Natural killer cell treated with Interleukin-12 subunit alpha and Interleukin-12 subunit beta and Interleukin-15 and Interleukin-18, amount 100 ng/mL, for 72 hours (primary cell): ENCODE measurements around the gene CTBP1. TPM values are rescaled to one million over a fixed set of nuclear protein-coding genes. Genes with fewer than 3 reads are reported as not detected.
"Not testable (repeated sequence)": the region's sequence is repeated elsewhere in the genome, so short reads cannot be mapped to it uniquely, and the experiment has no call there.

ENCODE experiments used
- ATAC-seq, 2 donors: fragments of 150-1000 bp; cut with Tn5 transposase in 1 of 2; sonication (Bioruptor Pico), chemical (Tn5 transposase) in 1 of 2; 2 replicates each; pipeline ENCODE4 v1.10.0; 2021
- DNase-seq: peaks from one replicate; pipeline ENCODE4 v3.0.0; 2022; ENCODE audit warnings: low spot score
- H3K27ac Mint-ChIP-seq, 2 donors: 1 replicate in 1 of 2; 2 replicates in 1 of 2; pipeline ENCODE4 v1.8.0; 2022; ENCODE audit warnings: mixed read lengths in 2 of 2, mild to moderate bottlenecking in 1 of 2, moderate library complexity in 1 of 2
- H3K27me3 Mint-ChIP-seq, 2 donors: 1 replicate in 1 of 2; 2 replicates in 1 of 2; pipeline ENCODE4 v1.8.0; 2022; ENCODE audit warnings: mixed read lengths in 2 of 2
- H3K36me3 Mint-ChIP-seq: one replicate; pipeline ENCODE4 v1.8.0; 2022; ENCODE audit warnings: mixed read lengths
- H3K4me1 Mint-ChIP-seq, 2 donors: 1 replicate in 1 of 2; 2 replicates in 1 of 2; pipeline ENCODE4 v1.8.0; 2022; ENCODE audit warnings: low read depth in 2 of 2, mixed read lengths in 2 of 2, mild to moderate bottlenecking in 1 of 2
- H3K4me3 Mint-ChIP-seq: one replicate; pipeline ENCODE4 v1.8.0; 2022; ENCODE audit warnings: mixed read lengths
- H3K9me3 Mint-ChIP-seq: 2 replicates; pipeline ENCODE4 v1.8.0; 2022; ENCODE audit warnings: mixed read lengths
- total RNA-seq, 2 donors: library from RNA; stranded (reverse); gene quantifications; one replicate each; pipeline ENCODE4 v1.2.3, GENCODE V29; 2022

Gene CTBP1
- total RNA-seq, 2 donors from 2014 or later: 109 to 245 TPM

DNA sequence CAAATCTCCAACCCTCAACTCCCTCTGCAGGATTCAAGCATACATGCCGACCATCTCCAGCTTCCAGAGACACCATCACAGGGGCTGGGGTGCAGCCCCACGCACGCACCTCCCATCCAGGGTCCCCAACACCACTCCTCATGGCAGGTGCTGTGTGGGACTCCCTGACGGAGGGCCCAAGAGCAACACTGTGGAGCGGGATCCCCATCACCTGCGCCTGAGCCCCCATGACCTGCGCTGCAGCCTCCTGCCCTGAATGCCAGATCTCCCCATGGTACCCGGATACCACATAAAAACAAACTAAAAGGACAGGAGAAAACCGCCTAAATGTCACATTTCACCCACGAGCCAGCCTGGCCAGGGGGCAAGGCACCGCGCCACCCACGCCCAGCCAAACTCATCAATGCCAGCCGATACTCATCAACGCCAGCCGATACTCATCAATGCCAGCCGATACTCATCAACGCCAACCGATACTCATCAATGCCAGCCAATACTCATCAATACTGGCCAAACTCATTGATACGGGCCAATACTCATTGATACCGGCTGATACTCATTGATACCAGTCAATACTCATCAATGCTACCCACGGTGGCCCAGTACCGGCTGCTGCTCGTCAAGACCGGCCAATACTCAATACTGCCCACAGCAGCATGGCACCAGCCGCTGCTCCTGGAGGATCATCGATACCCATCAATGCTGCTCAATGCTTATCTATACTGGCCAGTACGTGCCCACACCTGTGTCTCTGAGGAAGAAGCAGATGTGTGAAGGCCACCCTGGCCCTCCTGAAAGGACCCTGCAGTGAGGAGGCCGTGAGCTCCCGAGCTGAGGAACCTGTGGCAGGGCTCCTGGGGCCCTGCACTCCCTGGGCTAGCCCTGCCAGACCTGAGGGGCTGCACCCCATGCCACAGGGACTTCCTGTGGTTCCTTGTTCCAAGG lies 6.2 kb downstream of the CTBP1 start:
- H3K4me1 Mint-ChIP-seq: peaks cover 30 to 54% of the 10 kb centered on the region in 2 donors
- H3K9me3 Mint-ChIP-seq: no peaks in the 10 kb centered on the region
- H3K4me3 Mint-ChIP-seq: no peak overlapping the region
- no peaks in the 10 kb centered on the region for H3K27me3 Mint-ChIP-seq
- peak overlapping the region in 1 of 2 donors; percentile 30 for H3K27ac Mint-ChIP-seq
- ATAC-seq (no peak), DNase-seq (no peak)
- no peaks in the 10 kb centered on the region for H3K36me3 Mint-ChIP-seq

DNA sequence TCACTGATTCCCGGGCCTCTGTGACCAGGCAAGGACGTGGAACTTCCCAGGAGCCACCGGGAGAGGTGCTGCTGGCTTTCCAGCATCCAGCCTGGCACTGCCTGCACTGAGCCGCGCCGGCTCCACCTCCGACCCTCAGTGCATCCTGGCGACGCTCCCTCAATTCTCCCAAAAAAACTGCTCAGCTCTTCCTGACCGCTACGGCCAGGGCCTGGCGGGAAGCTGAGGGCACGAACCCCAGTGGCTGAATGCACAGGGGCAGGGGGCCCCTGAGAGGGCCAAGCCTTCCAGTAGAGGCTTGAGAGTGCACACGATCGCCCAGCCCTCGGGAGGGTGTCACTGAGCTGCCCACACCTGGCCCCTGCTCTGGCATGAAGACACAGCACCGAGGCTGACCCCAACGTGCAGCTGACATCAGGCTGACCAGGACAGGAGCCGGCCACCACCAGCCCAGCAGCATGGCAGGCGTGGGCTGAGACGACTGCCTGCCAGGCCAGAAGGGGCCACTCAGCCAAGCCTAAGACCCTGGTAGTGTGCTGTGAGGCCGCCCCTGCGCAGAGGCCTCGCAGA lies 6.9 kb downstream of the CTBP1 start:
- Mint-ChIP-seq H3K4me1 (peaks cover 27 to 52% of the 10 kb centered on the region in 2 donors), H3K4me3 (no peak overlapping the region), H3K27me3 (no peaks in the 10 kb centered on the region), H3K27ac (peak overlapping the region in 1 of 2 donors; percentile 30), H3K9me3 (no peaks in the 10 kb centered on the region), H3K36me3 (no peaks in the 10 kb centered on the region)
- no peak for ATAC-seq
- no peak for DNase-seq

DNA sequence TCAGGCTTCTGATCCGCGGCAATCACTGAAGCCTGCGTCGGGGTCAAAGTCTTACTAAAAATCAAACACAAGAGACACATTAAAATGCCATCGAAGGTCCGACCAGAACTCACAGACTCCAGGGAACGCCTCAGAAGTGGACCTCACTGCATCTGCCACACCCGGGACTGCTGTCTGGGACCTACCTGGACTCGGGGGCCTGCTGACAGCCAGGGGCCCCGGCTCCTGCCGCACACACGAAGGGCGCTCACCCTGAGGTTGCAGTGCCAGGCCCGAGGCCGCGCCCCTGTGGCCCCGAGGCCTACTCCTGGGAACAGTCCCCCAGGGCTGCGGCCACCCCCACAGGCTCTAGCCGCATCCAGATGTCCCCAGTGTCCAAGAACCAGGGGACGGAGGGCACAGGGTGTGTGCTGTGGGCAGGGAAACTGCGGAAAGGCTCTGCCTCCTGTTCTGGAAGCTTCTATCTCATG lies 7.4 kb downstream of the CTBP1 start:
- DNase-seq (no peak), ATAC-seq (no peak)
- H3K4me3 Mint-ChIP-seq: no peak overlapping the region
- no peak overlapping the region for H3K27ac Mint-ChIP-seq
- peaks cover 22 to 46% of the 10 kb centered on the region in 2 donors for H3K4me1 Mint-ChIP-seq
- H3K36me3 Mint-ChIP-seq: no peaks in the 10 kb centered on the region
- H3K27me3 Mint-ChIP-seq: no peaks in the 10 kb centered on the region
- no peaks in the 10 kb centered on the region for H3K9me3 Mint-ChIP-seq

DNA sequence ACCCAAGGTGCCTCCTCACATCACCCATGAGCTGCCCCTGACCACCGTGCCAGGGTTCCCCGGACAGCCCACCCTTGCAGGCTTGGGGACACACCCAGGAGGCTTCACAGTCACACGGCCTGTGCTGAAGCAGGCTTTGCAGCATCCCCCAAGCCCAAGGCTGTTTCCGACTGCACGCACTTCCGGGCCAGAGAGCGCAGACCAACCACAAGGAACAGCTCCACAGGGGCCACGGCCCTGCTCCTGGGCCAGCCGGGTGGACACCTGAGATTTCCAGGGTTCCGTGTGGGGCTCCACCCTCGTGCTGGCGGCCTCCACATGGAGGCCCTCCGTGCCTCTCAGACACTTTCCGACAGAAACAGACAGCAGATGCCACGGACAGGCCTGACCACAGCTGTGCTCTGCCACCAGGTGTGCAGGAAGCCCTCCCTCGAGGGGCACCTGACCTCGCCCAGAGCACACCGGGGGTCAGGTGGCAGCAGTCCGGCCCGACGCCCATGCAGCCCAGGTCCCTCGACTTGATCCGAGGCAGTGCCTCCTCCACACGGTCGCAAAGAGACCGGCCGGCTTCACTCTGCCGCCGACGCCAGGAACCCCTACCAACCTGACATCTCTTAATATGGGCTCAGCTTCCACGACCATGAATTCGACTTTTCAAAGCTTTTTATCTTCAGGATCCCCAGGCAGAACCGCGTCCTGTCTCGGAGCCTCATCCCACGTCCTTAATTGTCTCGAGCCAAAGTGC lies 8.0 kb downstream of the CTBP1 start:
- DNase-seq (no peak), ATAC-seq (no peak)
- H3K9me3 Mint-ChIP-seq: no peaks in the 10 kb centered on the region
- peaks cover 17 to 41% of the 10 kb centered on the region in 2 donors for H3K4me1 Mint-ChIP-seq
- H3K36me3 Mint-ChIP-seq: no peaks in the 10 kb centered on the region
- H3K27ac Mint-ChIP-seq: peak overlapping the region in 1 of 2 donors; percentile 43
- H3K27me3 Mint-ChIP-seq: no peaks in the 10 kb centered on the region
- H3K4me3 Mint-ChIP-seq: no peak overlapping the region

- H3K36me3 Mint-ChIP-seq: no peaks in the 10 kb centered on the region
- ATAC-seq (no peak), DNase-seq (no peak)
- H3K4me1 Mint-ChIP-seq: peaks cover 10 to 37% of the 10 kb centered on the region in 2 donors
- H3K4me3 Mint-ChIP-seq: no peak overlapping the region
- H3K9me3 Mint-ChIP-seq: no peaks in the 10 kb centered on the region
- H3K27ac Mint-ChIP-seq: no peak overlapping the region
- no peaks in the 10 kb centered on the region for H3K27me3 Mint-ChIP-seq
Observed at GRCh38 chr4:1239950-1240307, 9.0 kb downstream of the CTBP1 start.

DNA sequence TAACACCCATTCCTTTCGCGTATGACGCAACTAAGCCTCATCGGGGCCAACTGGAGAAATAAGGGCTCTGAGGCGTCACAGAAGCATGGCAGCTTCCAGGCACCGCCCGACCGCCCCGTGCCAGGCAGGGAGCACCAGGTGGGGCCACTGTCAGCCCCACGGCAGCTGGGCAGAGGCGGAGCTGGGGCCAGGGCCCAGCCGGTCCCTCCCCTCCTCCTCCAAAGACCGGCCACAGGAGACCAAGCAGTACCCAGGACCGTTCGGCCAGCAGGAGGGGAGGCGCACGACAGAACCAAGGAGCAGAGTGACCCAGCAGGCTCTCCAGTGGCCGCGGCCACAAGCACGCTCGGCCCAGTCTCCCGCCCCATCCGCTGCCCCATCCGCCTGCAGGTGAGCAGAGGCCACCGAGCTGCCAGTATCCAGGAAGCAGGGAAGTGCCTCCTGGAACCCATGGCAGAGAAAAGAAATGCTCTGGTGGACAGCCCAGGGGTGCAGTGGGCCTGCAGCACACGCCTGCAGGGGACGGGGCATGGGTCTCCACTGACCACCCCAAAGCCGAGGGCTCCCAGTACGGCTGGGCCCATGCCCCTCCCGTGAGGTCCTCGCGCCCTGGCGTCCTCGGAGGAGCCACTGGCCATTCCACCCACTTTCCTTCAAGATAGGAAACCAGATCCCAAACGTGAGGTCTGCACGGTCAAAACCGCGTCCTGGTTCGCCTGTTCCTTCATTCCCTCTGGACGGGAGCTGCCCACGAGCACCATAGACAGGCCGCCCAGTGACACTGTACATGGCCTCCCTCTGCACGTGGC lies 9.6 kb downstream of the CTBP1 start:
- no peaks in the 10 kb centered on the region for H3K9me3 Mint-ChIP-seq
- ATAC-seq (no peak), DNase-seq (peak; percentile 44)
- no peak overlapping the region for H3K4me3 Mint-ChIP-seq
- no peaks in the 10 kb centered on the region for H3K36me3 Mint-ChIP-seq
- no peak overlapping the region for H3K27ac Mint-ChIP-seq
- H3K27me3 Mint-ChIP-seq: no peaks in the 10 kb centered on the region
- H3K4me1 Mint-ChIP-seq: peaks cover 7 to 37% of the 10 kb centered on the region in 2 donors

GRCh38 chr4:1238676-1239000 lies 10.3 kb downstream of the CTBP1 start:
- H3K27me3 Mint-ChIP-seq: no peaks in the 10 kb centered on the region
- H3K36me3 Mint-ChIP-seq: no peaks in the 10 kb centered on the region
- H3K27ac Mint-ChIP-seq: peak overlapping the region in 1 of 2 donors; percentile 57
- H3K9me3 Mint-ChIP-seq: no peaks in the 10 kb centered on the region
- H3K4me3 Mint-ChIP-seq: no peak overlapping the region
- no peak for ATAC-seq
- peak; percentile 55 for DNase-seq
- peaks cover 7 to 34% of the 10 kb centered on the region in 2 donors for H3K4me1 Mint-ChIP-seq

GRCh38 chr4:1237981-1238675 lies 10.8 kb downstream of the CTBP1 start:
- peaks cover 7 to 33% of the 10 kb centered on the region in 2 donors for H3K4me1 Mint-ChIP-seq
- H3K9me3 Mint-ChIP-seq: no peaks in the 10 kb centered on the region
- H3K27ac Mint-ChIP-seq: peak overlapping the region in 1 of 2 donors; percentile 57
- ATAC-seq (no peak), DNase-seq (peak; percentile 60)
- no peak overlapping the region for H3K4me3 Mint-ChIP-seq
- no peaks in the 10 kb centered on the region for H3K36me3 Mint-ChIP-seq
- H3K27me3 Mint-ChIP-seq: no peaks in the 10 kb centered on the region

GRCh38 chr4:1237261-1237660 lies 11.7 kb downstream of the CTBP1 start:
- not testable (repeated sequence) for H3K4me3 Mint-ChIP-seq, H3K27ac Mint-ChIP-seq, H3K9me3 Mint-ChIP-seq, H3K27me3 Mint-ChIP-seq, H3K36me3 Mint-ChIP-seq, ATAC-seq, DNase-seq
- H3K4me1 Mint-ChIP-seq: peaks cover 0 to 25% of the 10 kb centered on the region in 2 donors

DNA sequence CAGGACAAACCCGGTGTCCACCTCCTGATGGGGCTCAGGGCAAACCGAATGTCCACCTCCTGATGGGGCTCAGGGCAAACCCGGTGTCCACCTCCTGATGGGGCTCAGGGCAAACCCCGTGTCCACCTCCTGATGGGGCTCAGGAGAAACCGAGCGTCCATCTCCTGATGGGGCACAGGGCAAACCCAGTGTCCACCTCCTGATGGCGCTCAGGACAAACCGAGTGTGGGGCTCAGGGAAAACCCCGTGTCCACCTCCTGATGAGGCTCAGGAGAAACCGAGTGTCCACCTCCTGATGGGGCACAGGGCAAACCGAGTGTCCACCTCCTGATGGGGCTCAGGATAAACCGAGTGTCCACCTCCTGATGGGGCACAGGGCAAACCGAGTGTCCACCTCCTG lies 12.1 kb downstream of the CTBP1 start:
- not testable (repeated sequence) for H3K36me3 Mint-ChIP-seq, ATAC-seq, DNase-seq, H3K9me3 Mint-ChIP-seq, H3K27me3 Mint-ChIP-seq, H3K4me3 Mint-ChIP-seq, H3K27ac Mint-ChIP-seq
- peaks cover 0 to 25% of the 10 kb centered on the region in 2 donors for H3K4me1 Mint-ChIP-seq

GRCh38 chr4:1236103-1236641 lies 12.8 kb downstream of the CTBP1 start:
- no peaks in the 10 kb centered on the region for H3K9me3 Mint-ChIP-seq
- H3K27me3 Mint-ChIP-seq: no peaks in the 10 kb centered on the region
- no peak overlapping the region for H3K4me3 Mint-ChIP-seq
- DNase-seq (peak; percentile 55), ATAC-seq (no peak)
- H3K4me1 Mint-ChIP-seq: peaks cover 0 to 27% of the 10 kb centered on the region in 2 donors
- no peaks in the 10 kb centered on the region for H3K36me3 Mint-ChIP-seq
- H3K27ac Mint-ChIP-seq: no peak overlapping the region

- H3K27me3 Mint-ChIP-seq: no peaks in the 10 kb centered on the region
- no peak for ATAC-seq
- H3K4me1 Mint-ChIP-seq: peaks cover 0 to 29% of the 10 kb centered on the region in 2 donors
- no peak overlapping the region for H3K27ac Mint-ChIP-seq
- no peaks in the 10 kb centered on the region for H3K36me3 Mint-ChIP-seq
- H3K4me3 Mint-ChIP-seq: no peak overlapping the region
- no peaks in the 10 kb centered on the region for H3K9me3 Mint-ChIP-seq
- no peak for DNase-seq
Observed at GRCh38 chr4:1235381-1236102, 13.4 kb downstream of the CTBP1 start.
